HG03575 (cell line): ENCODE data around the gene IDH3G.

Experiments
- ATAC-seq: cut with Tn5 transposase; IDR thresholded peaks from one replicate; pipeline ENCODE4 v1.9.1; 2021; ENCODE audit not compliant: unreplicated experiment, insufficient number of reproducible peaks, low FRiP score; ENCODE audit errors: extremely low read depth

The IDH3G gene

GRCh38 chrX:153794018-153794896, at the start of gene IDH3G, which contains the start of gene SSR4:
Gene IDH3G (minus strand): TSS chrX:153794375. CDS start chrX:153794326, 49 bp downstream.
Gene SSR4 (plus strand): TSS chrX:153794668. CDS start chrX:153794688, 20 bp downstream.
- ATAC-seq = peak; percentile 58

GRCh38 chrX:153836921-153837320, 42.7 kb upstream of the IDH3G start:
- no peak for ATAC-seq

- ATAC-seq = no peak
Observed at GRCh38 chrX:153832728-153833127, 38.6 kb upstream of the IDH3G start.

- ATAC-seq = no peak
Observed at GRCh38 chrX:153831429-153832150, 37.4 kb upstream of the IDH3G start.

DNA sequence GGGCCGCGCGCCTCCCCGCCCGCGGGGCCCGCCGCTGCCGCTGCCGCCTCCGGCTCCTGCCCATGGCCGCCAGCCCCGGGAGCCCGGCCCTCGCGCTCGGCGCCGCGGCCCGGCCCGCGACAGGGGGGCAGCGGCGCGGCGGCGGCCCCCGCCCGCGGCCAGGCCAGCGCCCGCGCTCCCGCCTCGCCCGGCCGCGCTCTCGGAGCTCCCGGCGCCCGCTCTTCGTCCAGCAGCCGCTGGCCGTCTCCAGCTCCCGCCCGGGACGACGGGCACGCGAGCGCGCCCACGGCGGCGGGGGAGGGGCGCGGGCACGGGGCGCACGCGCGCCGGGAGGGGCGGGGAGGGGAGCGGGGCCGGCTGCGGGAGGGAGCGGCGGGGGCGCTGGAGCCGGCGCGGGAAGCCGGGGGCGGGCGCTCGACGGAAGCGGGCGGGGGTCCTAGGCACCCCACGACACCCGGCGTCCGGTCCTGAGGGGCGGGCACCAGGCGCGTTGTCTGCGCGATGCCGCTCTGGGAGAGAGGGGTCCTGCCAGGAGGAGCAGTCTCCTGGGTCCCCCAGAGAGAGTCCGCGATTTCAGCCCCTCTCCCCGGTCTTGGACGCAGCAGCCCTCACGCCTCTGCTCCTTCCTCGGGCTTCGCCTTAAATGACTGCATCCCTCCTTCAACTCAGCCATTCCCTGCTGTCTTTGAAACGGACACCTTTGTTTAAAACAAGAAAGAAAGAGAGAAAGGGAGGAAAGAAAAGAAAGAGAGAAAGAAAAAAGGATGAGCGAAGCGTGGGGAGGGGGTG, 36.7 kb upstream of the IDH3G start:
- ATAC-seq = no peak

DNA sequence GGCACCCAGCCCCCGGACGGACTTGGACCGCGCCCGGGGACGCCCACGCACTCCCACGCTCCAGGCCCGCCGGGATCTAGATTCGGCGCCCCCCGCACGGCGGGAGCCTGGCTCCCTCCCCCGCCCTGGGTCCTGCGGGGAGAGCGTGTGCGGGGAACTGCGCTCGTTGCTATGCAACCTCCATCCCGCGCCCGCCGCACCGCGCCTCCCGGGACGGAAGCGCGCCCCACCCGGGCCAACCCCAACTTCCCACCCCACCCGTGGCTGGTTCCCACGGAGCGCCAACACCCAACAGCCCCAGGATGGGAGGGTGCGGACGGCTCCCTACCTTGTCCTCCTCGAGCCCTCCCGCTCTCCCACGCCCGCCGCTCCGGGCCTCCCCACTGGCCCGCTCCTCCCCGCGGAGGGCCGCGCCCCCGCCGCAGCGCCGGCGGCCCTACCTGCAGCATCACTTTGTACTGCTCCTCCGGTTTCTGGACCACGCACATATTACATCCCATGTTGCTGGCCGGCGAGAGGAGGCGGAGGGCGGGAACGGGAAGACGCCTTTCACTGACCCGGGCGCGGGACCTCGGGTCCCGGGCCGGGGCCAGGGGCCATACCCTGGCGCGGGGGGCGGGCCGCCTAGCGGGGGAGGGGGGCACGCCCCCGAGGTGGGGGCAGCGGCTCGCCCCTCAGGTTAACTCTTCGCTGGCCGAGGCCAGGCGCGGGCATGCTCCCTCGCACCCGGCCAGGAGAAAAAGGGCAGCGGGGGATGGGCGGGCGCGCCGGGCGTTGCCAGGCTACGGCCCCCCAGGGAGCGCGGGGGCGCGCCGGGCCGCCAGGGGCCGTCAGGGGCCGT, 35.8 kb upstream of the IDH3G start, which contains the start of gene PDZD4:
TSS of gene PDZD4 (minus strand) at position 746 of the 841 bp plus-strand sequence. CDS start at position 500, 246 bp downstream.
- ATAC-seq = no peak

DNA sequence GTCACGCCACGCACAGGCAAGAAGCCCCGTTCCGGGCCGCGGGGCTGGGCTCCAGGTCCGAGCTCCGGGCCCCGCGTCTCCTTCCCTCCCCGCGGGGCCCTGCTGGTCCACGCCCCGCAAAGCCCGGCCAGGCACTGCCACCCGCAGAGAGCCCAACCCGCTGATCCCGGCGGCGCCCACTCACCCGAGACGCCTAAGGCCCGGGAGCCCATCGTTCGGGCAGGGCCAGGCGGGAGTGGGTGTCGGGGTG, 35.3 kb upstream of the IDH3G start:
- ATAC-seq = no peak

- ATAC-seq = no peak
Observed at GRCh38 chrX:153828723-153829548, 34.8 kb upstream of the IDH3G start.

DNA sequence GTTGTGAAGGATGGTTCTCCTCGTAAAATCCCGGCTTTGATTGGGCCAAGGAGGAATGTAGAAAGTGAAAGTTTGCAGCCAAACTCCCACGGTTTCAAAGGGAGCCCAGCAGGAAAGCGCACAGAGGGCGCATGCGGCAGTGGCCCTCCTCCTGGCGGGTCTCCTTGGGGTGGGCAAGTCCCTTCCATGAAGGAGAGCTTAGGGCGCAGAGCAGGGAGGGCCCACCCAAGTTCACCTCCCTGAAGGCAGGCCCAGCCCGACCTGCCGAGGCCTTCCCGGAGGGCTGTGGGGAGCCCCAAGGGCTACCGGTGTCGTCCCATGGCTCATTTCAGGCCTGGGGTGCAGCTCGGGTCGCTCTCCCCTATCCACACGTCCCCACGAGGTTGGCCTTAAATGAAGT, 34.1 kb upstream of the IDH3G start:
- ATAC-seq = no peak

DNA sequence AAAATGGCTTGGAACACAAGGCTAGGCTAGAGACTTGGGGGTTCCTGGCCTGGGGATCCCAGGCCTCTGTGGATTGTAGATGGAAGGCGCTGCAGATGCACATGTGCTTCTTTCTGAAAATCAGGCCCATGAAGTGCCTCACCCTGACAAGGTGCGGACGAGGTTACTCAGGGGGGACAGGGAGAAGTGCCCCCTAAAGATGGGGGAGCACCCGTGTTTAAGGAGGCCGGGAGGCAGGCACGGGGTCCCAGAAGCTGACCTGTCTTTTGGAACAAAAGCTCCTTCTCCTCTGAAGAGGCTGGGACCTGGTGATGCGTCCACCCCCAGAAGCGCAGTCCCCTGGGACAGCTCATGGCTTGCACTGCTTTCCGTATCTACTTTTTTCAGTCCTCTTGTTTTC, 33.7 kb upstream of the IDH3G start:
- no peak for ATAC-seq

GRCh38 chrX:153827016-153827415, 32.8 kb upstream of the IDH3G start:
- no peak for ATAC-seq

- ATAC-seq = no peak
Observed at GRCh38 chrX:153825042-153825441, 30.9 kb upstream of the IDH3G start.

DNA sequence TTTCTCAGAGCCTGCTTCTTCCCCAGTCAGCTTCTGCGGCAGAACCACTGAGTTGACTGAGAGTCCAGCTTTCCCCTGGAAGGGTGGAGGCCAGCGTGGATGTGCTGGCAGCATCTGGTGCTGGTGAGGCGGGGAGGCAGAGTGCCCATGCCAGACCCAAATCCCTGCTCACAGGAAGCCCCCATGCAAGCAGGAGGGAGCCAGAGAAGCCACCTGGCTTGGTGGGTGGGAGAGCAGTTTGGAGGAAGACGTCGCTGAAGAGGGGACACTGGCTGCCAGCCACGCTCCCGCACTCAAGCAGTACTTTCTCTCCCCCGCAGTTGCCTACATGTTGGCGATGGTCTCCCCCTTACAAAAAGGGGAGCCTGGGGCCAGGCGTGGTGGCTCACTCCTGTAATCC, 30.2 kb upstream of the IDH3G start:
- ATAC-seq = no peak

DNA sequence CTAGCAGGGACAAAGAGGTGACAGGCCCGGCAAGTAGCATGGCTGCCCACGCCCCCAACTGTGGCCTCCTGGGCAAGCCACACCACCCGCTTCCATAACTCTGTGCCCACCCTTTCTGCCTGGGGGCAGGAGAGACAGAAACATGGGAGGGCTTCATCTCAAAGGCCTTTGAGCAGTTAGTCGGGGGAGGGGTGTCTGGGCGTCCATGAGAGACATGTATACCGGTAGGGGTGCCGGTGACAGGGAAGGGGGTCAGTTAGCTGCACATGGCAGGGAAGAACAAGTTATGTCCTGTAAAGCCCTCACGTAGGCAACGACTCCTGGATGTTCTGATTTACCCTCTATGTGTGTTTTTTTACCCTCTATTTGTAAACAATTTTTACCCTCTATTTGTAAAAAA, 26.9 kb upstream of the IDH3G start:
- ATAC-seq = no peak

DNA sequence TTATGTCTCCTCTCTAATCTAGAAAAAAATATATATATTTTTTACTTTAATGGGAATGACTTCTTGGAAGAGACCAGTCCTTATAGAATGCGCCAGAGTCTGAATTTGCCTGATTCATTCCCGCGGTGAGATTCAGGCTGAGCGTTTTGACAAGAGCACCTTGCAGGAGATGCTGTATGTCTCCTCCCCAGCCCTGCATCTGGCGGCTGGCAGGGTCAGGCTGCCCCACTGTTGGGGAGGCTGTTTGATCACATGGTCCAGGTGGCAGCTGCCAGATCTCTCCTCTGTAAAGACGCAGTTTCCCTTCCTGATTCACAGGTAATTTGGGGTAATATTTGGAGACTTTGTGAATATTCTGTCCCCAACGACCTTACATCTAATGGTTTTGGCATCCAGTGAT, 26.4 kb upstream of the IDH3G start:
- ATAC-seq = no peak

DNA sequence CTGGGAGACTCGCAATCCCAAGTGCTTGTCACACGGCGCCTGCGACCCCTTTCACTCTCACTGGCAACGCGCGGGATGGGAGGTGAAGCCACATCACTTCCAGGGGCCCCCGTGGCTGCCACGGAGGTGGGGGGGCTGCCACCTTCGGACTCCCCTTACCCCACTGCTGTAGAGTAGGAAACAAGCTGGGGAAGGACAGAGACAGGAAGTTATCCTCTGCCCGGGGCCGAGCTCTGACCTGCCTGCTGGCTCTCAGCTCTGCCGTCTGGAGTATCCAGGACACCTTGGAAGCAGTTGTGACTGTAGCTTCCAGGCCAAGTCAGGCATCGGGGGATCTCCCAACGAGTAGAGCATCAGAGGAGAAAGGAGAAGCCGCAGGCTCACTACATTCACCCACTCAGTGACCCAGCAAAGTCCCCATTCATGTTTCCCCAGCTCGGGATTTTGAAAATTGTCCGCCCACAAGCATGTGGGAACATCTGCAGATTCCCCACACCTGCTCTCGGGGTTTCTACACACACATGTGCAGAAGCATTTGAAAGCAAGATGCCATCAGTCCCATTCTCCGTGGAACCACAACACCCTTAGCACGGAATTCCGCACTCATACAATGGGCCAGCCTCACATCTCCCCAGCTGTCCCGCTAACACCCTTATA, 25.3 kb upstream of the IDH3G start:
- no peak for ATAC-seq

- no peak for ATAC-seq
Observed at GRCh38 chrX:153818571-153819383, 24.6 kb upstream of the IDH3G start.
